Fibroblast of skin of back (primary cell): ENCODE measurements around the gene MAN2A1.
"Not testable (repeated sequence)": the region's sequence is repeated elsewhere in the genome, so short reads cannot be mapped to it uniquely, and the experiment has no call there.

Source experiments
- DNase-seq: peaks from one replicate; pipeline ENCODE4 v3.0.0-alpha.2; 2013

The MAN2A1 gene

DNA sequence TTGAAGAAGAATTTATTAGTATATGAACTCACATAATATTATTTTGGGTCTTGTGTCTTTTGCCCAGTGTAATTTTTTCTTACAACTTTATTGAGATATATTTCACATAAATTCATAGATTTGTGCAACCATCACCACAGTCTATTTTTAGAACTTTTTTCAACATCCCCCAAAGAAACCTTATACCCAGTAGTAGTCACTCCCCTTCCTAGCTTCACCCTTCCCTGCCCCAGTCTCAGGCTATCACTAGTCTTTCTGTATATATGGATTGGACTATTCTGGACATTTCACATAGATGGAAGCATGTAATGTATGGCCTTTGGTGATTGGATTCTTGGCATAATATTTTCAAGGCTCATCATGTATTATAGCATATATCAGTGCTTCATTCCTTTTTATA lies 67.8 kb downstream of the MAN2A1 start:
- DNase-seq = no peak

DNA sequence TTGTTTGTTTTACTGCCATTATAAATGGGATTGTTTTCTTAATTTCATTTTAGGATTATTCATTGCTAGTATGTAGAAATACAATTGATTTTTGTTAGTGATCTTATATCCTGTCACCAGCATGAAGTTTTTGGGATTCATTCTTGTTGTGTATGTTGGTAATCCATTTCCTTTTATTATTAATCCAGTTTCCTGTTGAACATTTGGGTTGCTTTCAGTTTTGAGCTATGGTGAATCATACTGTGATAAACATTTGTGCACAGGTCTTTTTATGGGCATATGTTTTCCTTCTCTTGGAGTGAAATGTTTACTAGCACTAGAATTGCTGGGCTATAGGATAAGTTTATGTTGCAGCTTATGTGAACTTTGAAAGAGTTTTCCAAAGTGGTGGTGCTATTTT lies 69.6 kb downstream of the MAN2A1 start:
- peak; percentile 46 for DNase-seq

DNA sequence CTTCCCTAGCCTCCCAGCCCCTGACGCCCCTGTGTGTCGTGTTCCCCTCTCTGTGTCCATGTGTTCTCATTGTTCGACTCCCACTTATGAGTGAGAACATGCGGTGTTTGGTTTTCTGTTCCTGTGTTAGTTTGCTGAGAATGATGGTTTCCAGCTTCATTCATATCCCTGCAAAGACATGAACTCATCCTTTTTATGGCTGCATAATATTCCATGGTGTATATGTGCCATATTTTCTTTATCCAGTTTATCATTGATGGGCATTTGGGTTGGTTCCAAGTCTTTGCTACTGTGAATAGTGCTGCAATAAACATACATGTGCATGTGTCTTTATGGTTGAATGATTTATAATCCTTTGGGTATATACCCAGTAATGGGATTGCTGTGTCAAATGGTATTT lies 70.4 kb downstream of the MAN2A1 start:
- not testable (repeated sequence) for DNase-seq

DNA sequence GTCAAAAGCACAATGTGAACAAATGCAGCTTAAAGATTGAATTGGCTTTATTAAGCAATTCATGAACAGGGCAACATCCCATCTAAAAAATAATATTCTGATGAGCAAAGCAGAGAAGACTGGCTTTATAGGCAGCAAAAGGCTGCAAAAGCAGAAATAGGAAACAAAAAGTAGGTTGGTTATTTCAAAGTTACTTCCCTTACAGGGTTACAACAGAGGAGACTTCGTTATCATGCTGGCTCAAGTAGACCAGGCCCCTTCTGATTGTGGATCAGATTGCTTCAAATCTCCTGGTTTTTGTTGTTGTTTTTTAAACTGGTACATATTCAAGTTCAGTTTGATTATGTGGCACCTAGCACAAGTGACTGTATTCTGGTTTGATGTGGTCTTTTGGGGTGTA lies 73.1 kb downstream of the MAN2A1 start:
- DNase-seq = no peak

DNA sequence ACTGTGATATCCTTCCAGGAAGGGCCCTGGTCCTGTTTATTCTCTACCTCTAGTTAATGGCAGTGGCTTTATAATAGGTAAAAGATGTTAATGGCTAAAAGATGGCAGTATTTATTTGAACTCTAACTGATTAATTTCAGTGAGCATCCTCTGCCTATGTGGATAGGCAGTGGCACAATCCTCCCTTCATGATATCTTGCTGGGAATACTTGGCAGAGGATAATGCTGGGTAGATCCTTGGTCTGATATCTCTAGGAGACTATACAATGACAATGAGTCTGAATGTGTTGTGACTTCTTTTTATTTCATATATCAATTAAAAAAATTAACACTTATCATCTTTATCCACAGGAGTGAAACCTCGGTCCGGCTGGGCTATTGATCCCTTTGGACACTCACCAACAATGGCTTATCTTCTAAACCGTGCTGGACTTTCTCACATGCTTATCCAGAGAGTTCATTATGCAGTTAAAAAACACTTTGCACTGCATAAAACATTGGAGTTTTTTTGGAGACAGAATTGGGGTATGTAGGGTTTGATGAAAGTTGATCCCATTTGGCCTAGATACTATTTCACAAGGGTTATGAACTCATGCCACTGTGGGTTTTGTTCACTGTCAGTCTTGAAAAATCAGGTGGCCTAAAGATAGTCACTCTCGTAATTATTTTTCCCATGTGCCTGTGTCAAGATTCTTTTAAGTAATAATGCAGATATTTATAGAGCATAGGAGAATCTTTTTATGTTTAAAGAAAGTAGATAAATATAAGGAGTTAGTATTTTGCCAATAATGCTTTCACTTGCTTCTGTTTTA lies 77.7 kb downstream of the MAN2A1 start:
- no peak for DNase-seq

DNA sequence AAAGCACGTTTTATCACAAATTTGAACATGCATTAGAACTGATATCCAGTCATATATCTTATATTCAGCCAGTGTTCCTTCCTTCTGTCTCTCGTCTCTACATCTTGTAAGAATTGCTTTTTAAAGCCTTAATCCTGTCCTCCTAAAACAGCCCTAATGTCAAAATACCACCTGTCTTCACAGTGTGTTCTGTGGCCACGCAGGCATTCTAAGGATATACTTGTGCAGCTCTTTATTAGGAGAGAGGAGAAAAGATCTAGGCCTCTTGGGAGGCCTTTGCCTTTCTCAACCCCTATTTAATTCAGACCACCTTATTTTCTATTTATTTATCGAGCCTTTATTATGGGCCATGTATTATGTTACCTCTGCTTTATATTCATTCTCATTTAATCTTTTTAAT lies 78.3 kb downstream of the MAN2A1 start:
- no peak for DNase-seq

DNA sequence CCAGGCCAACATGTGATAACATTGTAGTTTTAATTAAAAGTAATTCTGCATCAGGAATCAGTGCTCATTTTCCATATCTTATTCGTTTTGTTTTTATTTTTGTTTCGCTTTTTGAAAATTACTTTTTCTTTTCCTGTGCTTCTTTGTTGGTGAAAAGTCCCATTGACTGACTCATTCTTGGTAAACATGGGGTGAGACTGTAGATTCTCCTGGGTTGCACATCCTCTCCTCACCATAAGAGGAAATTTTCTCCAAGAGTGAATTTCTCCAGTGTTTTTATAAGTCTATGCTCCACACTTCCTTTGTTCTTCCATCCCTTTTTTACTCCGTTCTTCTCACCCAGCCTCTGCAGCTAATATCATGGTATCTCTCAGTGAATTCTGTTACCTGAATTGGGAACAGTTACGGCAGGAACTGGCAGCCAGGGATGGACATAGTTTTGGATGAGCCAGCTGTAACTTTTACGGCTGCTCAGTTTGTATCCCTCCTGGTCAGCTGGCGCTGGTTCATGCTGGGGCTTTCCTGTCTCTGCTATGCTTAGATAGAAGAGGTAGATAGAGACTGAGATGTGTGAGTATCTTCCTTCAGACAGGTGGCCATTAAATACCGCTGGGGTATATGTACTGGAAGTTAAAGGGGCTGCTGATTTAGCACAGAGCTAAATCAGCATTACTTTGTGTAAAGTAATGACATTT lies 80.0 kb downstream of the MAN2A1 start:
- peak; percentile 38 for DNase-seq

DNA sequence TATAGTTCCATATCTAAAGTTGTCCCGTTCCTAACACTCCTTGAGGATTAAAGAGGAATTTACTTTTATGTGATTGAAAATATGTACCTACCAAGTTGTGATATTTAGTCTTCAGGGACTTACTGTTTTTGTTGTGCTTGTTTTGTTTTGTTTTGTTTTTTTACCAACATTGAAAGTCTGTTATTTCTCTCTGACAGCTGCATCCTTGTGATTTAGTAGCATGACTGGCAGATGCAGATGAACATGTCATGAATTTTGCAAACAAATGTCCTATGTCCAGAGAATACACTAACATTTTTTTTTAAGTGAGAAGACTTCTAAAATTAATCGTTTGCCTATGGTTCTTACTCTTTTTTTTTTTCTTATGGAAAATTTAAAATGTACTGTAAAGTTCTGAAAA lies 85.4 kb downstream of the MAN2A1 start:
- no peak for DNase-seq

DNA sequence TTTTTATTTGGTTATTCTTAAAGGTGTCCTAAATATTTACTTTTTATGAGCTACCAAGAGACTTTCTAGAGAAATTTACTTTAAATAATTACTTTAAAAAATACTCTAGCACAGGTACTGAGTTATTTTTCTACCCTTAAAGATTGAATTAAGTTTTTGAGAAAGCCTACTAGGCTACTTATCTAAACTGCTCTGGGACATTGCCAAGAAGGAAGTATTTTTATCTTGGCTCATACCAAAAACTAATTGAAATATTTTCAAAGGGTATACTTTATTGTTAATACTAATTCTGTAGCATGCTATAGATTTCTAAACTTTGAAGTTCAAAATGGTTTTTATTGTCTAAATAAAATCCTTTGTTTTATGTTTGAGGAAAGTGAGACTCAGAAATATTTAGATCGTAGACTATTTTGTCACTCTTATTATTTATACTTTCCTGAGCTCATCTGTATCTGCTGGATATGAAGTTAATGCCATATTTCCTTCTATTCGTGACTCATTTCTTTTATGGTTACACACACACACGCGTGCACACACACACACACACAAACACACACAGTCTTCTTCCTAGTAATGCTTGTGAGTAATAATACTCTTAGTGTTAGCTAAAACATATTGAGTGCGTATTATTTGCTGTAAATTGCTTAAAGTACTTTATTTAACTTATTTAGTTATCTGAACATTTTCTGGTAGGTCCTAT lies 89.5 kb downstream of the MAN2A1 start:
- DNase-seq = peak; percentile 16

DNA sequence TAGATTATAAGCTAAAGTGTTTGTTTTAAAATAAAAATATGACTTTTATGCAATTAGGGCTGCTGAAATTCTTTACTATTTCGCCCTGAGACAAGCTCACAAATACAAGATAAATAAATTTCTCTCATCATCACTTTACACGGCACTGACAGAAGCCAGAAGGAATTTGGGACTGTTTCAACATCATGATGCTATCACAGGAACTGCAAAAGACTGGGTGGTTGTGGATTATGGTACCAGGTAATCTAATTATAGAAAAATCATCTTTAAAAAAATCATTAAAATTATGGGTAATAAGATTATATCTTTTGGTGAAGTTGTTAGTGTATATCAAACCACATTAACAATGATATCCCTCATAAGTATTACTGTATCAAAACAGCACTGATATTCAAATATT lies 95.0 kb downstream of the MAN2A1 start:
- DNase-seq = no peak

DNA sequence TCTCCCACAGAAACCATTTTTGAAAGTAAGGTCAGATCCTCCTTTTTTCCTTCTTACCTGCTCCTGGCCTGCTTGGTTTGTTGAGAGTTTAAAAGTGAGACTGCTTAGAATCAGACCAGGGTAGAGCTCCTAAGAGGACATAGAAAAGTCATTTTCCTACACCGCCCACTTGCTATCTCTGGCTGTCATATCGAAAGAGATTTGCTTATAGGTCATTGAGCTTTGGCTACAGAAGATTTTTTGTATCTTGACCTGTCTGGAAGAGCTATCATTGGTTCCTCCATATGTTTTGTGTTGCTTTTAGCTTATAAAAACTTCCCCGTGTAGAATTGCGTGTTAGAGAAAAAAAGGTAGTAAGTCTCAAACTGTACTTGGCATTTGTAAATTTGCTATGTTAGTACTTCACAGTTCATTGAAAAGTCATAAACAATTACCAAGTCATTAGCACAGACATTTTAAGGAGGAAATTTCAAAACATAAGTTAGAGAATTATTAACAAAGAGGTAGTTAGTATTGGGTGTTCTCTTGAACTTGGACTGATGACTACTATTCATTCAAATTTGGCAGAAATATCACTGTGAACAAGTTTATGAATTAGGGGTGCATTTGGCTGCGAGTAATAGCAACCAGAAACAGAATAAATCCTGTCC lies 96.6 kb downstream of the MAN2A1 start:
- DNase-seq = no peak

DNA sequence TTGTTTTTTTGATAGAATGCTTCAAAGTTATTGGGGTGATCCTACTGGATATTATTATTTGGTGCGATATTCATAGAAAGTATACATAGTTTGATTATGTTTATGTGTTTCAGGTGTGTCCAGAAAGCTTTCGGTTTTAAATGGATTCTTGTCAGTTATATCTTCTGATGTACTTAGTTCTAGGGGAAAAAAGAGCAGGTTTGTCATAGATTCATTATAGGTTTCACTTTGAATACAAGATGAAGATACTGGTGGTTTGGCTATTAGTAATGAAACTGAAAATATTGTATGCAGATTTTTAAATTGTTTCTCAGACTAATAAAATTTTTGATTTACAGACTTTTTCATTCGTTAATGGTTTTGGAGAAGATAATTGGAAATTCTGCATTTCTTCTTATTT lies 98.9 kb downstream of the MAN2A1 start:
- DNase-seq = no peak

DNA sequence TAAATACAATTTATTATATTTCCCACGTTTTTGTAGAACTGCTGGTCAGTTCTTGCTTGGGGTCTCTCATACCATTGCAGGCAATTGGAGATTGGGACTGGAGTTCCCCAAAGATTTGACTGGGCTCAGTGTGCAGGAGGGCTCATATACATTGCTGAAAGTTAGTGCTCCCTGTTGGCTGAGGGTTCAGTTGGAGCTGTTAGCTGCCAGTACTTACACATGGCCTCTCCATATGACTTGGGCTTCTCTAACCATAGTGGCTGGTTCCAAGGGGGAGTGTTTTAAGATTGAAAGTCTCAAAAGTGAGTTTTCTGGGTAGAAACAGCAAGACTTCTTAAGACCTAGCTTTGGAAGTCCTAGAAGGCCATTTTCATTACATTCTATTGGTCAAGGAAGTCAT lies 102.9 kb downstream of the MAN2A1 start:
- no peak for DNase-seq

DNA sequence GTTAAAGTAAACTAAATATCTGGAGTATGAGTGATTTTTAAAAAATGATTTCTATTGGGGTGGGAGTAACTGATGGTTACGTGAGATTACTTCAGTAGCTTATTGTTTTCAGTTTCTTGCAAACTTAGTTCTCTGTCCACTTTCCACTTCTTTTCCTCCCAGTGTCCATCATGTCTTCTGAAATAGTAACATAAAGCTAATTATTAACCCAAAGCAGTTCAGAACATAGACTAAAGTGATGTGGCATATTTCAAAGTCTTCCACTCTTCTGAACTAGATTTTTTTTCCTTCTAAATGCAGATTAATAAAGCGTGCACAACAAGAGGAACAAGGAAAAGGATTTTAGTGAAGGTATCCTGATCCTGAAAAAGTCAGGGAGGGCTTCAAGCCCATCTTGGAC lies 114.1 kb downstream of the MAN2A1 start:
- DNase-seq = no peak

DNA sequence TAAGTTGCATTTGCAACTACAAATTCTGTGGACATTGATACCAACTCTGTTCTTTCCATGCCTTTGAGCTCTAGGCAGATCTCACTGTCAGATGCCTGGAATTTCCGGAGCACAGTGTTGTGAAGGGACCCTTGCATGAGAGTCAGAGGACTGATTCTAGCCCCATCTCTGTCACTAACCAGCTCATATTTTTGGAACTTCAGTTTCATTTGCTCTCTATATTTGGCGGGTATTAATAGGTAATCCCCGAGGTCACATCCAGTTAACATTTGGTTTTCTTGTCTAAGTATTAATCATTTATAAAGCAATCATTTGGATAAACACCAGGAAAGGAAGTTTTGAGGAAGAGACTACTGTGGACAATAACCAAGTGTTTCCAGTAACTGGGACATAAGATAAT lies 115.7 kb downstream of the MAN2A1 start:
- peak; percentile 69 for DNase-seq

DNA sequence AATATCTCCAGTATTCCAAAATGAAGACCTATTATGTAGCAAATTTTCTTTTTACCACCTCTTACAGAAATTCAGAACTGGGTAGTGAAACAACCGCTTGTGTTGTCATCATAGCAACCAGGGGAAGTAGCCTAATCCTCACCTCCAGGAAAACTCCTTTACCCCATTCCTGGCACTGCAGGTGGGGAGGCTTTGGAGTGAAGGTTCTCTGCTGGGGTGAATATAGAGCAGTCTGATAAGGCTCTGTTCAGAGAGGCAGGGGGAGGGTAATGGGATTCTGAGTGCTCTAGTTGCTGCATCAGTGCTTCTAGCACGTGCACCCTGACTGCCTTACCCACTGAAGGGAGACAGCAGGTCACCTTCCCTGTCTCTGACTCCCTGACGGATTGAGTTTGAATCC lies 116.2 kb downstream of the MAN2A1 start:
- no peak for DNase-seq

DNA sequence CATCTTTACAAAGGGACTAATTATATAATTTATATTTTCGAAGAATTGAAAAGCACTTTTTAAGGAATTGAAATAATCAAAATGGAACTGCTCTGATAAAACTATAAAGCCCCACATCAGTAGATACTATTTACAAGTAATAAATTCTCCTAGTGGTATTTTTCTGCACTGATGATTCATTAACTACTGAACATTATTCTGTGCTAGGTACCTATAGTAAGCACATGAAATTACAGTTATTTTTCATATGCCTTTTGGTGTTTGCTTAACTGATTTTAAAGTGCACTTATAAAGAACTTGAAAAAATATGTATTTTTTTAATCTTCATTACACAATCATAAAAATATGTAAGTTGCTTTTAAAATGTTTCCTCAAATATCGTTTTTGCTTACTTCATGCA lies 123.0 kb downstream of the MAN2A1 start:
- DNase-seq = peak; percentile 20

DNA sequence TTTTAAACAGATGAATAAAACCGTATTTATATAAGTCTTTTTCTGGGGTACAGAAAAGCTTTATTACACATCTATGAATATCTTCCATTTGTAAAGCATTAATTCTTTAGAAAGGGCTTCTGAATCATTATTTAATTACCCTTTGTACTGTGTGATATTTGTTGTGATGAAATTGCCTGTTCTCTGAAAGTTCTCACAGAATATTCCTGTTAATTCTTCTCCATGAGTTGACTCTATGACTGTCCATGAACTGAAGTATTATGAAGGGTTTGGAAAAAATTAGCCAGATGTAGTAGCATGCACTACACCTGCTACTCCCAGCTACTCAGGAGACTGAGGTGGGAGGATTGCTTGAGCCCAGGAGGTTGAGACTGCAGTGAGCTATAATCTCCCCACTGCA lies 127.0 kb downstream of the MAN2A1 start:
- no peak for DNase-seq

DNA sequence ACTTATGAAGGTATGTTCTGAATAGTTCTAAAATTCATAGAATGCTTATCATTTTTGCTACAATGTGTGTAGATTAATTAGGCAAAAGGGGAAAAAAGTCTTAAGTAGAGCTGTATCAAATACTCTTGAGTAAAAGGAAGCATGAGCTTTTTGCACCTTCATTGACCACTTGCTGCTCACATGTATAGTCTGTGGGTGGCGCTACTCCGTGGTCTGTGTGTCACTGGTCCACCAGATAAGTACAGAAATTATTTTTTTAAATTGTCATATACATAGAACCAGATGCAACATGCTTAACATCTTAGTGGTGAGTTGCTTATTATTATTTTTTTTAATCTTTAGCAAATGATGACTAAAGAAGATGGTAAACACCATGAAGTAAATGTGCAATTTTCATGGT lies 130.2 kb downstream of the MAN2A1 start:
- DNase-seq = no peak

DNA sequence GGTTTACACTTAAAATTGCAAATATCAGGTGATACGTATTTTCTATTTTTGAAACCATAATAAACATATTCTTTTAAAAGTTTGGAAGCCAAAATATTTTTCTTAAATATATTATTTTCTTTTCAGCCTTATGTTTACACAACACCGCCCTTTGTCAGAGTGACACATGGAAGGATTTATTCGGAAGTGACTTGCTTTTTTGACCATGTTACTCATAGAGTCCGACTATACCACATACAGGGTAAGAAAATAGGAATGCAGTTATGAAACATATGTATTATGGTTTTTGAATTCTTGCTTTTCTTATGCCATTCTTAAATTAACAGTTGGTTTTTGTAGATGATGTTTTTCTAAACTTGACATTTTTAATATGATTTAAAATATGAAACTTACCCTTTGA lies 133.9 kb downstream of the MAN2A1 start:
- DNase-seq = peak; percentile 89

DNA sequence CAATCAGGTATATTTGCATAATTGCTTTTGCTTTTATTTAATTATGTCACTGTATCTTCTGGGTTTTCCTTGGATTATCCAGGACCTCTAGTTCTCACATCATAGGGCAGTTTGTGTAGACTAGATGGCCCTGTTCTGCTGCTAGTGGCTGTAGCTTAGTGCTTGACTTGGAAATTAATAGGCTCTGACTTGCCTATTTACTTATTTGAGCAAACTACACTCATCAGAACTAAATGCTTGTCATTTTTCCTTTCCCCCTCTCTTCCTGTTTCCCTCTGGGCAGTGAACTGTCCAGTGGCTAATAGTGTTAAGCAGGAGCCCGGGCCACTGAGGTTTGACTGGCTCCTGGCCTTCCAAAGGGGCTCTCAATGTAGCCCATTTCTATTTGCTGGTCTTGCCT lies 135.7 kb downstream of the MAN2A1 start:
- DNase-seq = peak; percentile 40

DNA sequence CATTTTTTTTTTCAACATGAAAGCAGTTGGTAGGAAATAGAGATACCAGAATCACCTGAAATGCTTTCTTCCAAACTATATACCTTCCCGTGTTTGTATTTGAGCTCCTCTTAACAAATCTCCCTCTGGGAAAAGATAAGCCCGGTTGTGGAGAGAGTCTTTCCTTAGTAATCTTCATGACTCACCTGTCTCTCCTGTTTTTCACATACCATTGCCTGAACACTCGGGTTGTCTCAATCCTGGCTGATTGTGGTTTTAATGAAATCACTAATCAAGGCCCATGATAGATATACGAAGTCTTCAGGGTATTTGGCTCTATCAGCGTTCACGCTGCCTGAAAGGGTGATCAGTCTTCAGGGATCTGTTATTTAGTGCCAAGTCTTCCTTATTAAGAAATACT lies 136.7 kb downstream of the MAN2A1 start:
- DNase-seq = no peak

DNA sequence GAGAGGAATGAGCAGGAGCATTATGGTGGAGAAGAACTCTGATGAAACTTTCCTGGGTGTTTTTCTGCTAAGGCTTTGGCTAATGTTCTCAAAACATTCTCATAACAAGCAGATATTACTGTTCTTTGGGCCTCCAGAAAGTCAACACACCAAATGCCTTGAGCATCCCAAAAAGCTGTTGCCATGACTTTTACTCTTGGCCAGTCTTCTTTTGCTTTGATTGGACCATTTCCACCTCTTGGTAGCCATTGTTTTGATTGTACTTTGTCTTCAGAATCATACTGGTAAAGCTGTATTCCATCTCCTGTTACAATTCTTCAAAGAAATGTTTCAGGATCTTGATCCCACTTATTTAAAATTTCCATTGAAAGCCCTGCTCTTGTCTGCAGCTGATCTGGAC lies 139.6 kb downstream of the MAN2A1 start:
- DNase-seq = peak; percentile 50
